Left lung (tissue), 10 donors: ENCODE measurements around the gene WWOX. TPM values are rescaled to one million over a fixed set of nuclear protein-coding genes. Genes with fewer than 3 reads are reported as not detected.
"Not testable (repeated sequence)": the region's sequence is repeated elsewhere in the genome, so short reads cannot be mapped to it uniquely, and the experiment has no call there.

Experiments
- ATAC-seq: fragments of 200-7000 bp; cut with Tn5 transposase; one replicate; pipeline ENCODE4 v1.9.1; 2020; ENCODE audit warnings: moderate library complexity
- DNase-seq, 4 donors: peaks; one replicate each; pipeline ENCODE4 v3.0.0-alpha.2; 2013 to 2020
- H3K27ac ChIP-seq, 2 donors: fragments of 200-600 bp; sonication (generic) in 1 of 2; one replicate each; pipeline versions ENCODE4 v1.5.0 to v1.8.0; 2020 to 2021
- H3K27me3 ChIP-seq, 2 donors: fragments of 200-600 bp; sonication (generic) in 1 of 2; one replicate each; pipeline versions ENCODE4 v1.5.0 to v1.8.0; 2020 to 2021
- H3K36me3 ChIP-seq, 2 donors: fragments of 200-600 bp; sonication (generic) in 1 of 2; one replicate each; pipeline versions ENCODE4 v1.5.0 to v1.8.0; 2020 to 2021
- H3K4me1 ChIP-seq, 2 donors: fragments of 200-600 bp; one replicate each; pipeline ENCODE4 v1.8.0; 2021
- H3K4me3 ChIP-seq, 2 donors: fragments of 200-600 bp; sonication (generic) in 1 of 2; one replicate each; pipeline versions ENCODE4 v1.5.0 to v1.8.0; 2020 to 2021; ENCODE audit warnings: mild to moderate bottlenecking in 1 of 2
- H3K9me3 ChIP-seq, 2 donors: fragments of 200-600 bp; sonication (generic) in 1 of 2; one replicate each; pipeline versions ENCODE4 v1.5.0 to v1.8.0; 2020 to 2021
- CTCF ChIP-seq, 2 donors: fragments of 200-600 bp; sonication (generic) in 1 of 2; IDR thresholded peaks; one replicate each; pipeline versions ENCODE4 v1.5.0 to v1.8.0; 2021; ENCODE audit warnings: antibody characterized with exemption in 2 of 2
- intact Hi-C, 2 donors: fragments of 100-400 bp; cut with DNase I; formaldehyde crosslinking; loops; one replicate each; pipeline versions ENCODE4 v1.11.2 to v1.14.2; 2022
- polyA plus RNA-seq, 6 donors: library from polyadenylated mRNA; unstranded; fragments of 120-200 nt; gene quantifications; one replicate each; pipeline ENCODE4 v1.2.1, GENCODE V29; 2013; ENCODE audit not compliant: insufficient read length in 6 of 6
- total RNA-seq, 2 donors: library from RNA; stranded (reverse); fragmentation: NEBNext Ultra II Directional; extraction: Animal tissue kit (Norgen Biotek cat#: 25700); gene quantifications; one replicate each; pipeline ENCODE4 v1.2.1, GENCODE V29; 2021
- donor health status: DM: no; HTN: yes; CAD: no.
- donor health status: DM: no; HTN: no; CAD: no.

Gene WWOX
- total and polyA plus RNA-seq, 8 donors = 17.2 to 40.3 (median 30.8) TPM

- Histone ChIP-seq H3K36me3 (no peaks in the 10 kb centered on the region), H3K27me3 (no peaks in the 10 kb centered on the region)
- TF ChIP-seq CTCF (IDR thresholded peaks at IDR 0.05) = no peak
These were observed 950.6 kb downstream of the WWOX start for GRCh38 chr16:79050063-79050462.

DNA sequence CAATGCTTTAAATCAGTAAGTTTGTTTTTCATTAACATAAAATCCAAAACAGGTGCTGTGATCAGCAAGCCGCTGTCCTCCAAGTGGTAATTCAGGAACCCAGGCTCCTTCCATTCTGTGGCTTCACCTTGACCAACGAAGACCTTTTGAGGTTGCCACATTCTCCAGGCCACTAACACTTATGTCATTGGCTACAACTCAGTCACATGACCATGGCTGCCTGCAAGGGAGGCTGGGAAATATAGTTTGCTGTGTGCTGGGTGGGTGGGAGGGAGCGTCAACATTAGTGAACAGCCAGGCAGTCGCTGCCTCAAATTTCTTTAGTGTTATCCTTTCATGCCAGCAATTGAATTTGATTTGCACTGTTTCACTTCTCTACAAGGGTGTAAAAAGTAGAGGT, 951.9 kb downstream of the WWOX start:
- Histone ChIP-seq H3K9me3 (no peaks in the 10 kb centered on the region), H3K27me3 (no peaks in the 10 kb centered on the region), H3K4me3 (no peak overlapping the region), H3K4me1 (no peaks in the 10 kb centered on the region), H3K36me3 (no peaks in the 10 kb centered on the region), H3K27ac (no peak overlapping the region)
- ATAC-seq (no peak), DNase-seq (no peak)
- intact Hi-C loops = no loop called here
- no peak for TF ChIP-seq CTCF (IDR thresholded peaks at IDR 0.05)

More at GRCh38 chr16:79050063-79050462, 950.6 kb downstream of the WWOX start:
- no peaks in the 10 kb centered on the region for H3K9me3 ChIP-seq
- intact Hi-C loops = no loop called here
- no peak overlapping the region for H3K27ac ChIP-seq
- H3K4me3 ChIP-seq = no peak overlapping the region
- H3K4me1 ChIP-seq = no peaks in the 10 kb centered on the region
- ATAC-seq (no peak), DNase-seq (no peak)

DNA sequence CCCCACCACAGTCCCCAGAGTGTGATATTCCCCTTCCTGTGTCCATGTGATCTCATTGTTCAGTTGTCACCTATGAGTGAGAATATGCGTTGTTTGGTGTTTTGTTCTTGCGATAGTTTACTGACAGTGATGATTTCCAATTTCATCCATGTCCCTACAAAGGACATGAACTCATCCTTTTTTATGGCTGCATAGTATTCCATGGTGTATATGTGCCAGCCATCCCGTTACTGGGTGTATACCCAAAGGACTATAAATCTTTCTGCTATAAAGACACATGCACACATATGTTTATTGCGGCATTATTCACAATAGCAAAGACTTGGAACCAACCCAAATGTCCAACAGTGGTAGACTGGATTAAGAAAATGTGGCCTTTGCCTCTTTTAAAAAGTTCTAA, 952.7 kb downstream of the WWOX start:
- H3K9me3 ChIP-seq, intact Hi-C loops, H3K4me3 ChIP-seq, H3K36me3 ChIP-seq, ATAC-seq, H3K4me1 ChIP-seq, DNase-seq, H3K27ac ChIP-seq, H3K27me3 ChIP-seq: not testable (repeated sequence)

DNA sequence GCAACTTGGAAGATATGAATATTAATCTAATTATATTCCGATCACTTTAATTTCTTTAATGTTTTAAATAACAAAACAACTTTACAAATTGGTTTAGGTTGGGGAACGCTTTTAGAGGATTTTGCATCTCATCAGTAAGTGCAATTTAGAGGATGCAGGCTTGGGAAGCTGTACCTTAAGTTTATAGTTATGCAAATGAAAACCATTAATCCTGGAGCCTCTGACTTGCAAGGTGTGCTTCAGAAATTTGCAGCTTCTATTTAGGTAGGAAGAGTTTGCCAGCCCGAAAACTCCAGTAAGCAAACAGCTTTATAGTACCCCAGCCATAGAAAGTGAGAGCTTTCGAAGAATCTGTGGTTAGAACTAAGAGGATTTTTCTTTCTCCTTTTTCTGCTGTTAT, 954.1 kb downstream of the WWOX start:
- no peaks in the 10 kb centered on the region for H3K27me3 ChIP-seq
- no peaks in the 10 kb centered on the region for H3K4me1 ChIP-seq
- no peaks in the 10 kb centered on the region for H3K36me3 ChIP-seq
- no peak for ATAC-seq
- no peak overlapping the region for H3K27ac ChIP-seq
- no peak for DNase-seq
- no peak overlapping the region for H3K4me3 ChIP-seq
- TF ChIP-seq CTCF (IDR thresholded peaks at IDR 0.05) = no peak
- no peaks in the 10 kb centered on the region for H3K9me3 ChIP-seq
- intact Hi-C loops = no loop called here

GRCh38 chr16:79054211-79054984, 954.9 kb downstream of the WWOX start:
- DNase-seq (no peak), ATAC-seq (no peak)
- Histone ChIP-seq H3K27me3 (no peaks in the 10 kb centered on the region), H3K9me3 (no peaks in the 10 kb centered on the region), H3K4me3 (no peak overlapping the region), H3K27ac (no peak overlapping the region), H3K4me1 (no peaks in the 10 kb centered on the region), H3K36me3 (no peaks in the 10 kb centered on the region)
- intact Hi-C loops = no loop called here
- no peak for TF ChIP-seq CTCF (IDR thresholded peaks at IDR 0.05)
